Activated naive CD8-positive, alpha-beta T cell treated with anti-CD3 and anti-CD28 coated beads for 36 hours (primary cell): ENCODE data around the gene SIL1. TPM values are rescaled to one million over a fixed set of nuclear protein-coding genes. Genes with fewer than 3 reads are reported as not detected.

ENCODE experiments used
- DNase-seq: peaks from one replicate; pipeline ENCODE4 v3.0.0; 2021
- H3K27ac Mint-ChIP-seq: one replicate; pipeline ENCODE4 v1.8.0; 2022; ENCODE audit warnings: mild to moderate bottlenecking, moderate library complexity, mixed read lengths
- H3K27me3 Mint-ChIP-seq: one replicate; pipeline ENCODE4 v1.8.0; 2022; ENCODE audit warnings: mild to moderate bottlenecking, mixed read lengths
- H3K36me3 Mint-ChIP-seq: one replicate; pipeline ENCODE4 v1.8.0; 2021; ENCODE audit warnings: mild to moderate bottlenecking, mixed read lengths
- H3K4me1 Mint-ChIP-seq: one replicate; pipeline ENCODE4 v1.8.0; 2021; ENCODE audit warnings: mixed read lengths
- H3K4me3 Mint-ChIP-seq: one replicate; pipeline ENCODE4 v1.8.0; 2022; ENCODE audit warnings: mild to moderate bottlenecking, moderate library complexity, mixed read lengths
- H3K9me3 Mint-ChIP-seq: one replicate; pipeline ENCODE4 v1.8.0; 2022; ENCODE audit warnings: mixed read lengths
- total RNA-seq, 2 experiments: library from RNA; stranded (reverse); gene quantifications; one replicate each; pipeline ENCODE4 v1.2.3, GENCODE V29; 2021

The SIL1 gene
- total RNA-seq, 2 experiments from 2014 or later: 19.8 to 21.4 TPM

DNA sequence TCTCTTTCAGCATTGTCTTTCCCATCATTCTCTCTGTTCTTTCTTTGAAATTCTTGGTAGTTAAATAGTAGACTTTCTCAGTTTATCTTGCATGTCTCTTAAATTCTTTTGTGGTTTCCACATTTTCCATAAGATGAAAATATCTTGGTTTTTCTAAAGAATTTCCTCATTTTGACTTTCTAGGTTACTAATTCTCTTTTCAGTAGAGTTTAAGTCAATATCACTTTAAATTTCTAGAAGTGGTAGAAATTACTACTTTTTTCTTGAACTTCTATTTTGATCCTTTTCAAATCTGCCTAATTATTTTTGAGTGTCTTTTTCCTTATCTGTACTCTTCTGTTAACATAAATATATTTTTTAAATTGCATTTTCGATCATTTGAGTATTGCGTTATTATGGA is 299.4 kb downstream of the SIL1 start:
- Mint-ChIP-seq H3K4me3 (no peak overlapping the region), H3K9me3 (peaks cover 6% of the 10 kb centered on the region), H3K4me1 (peaks cover 13% of the 10 kb centered on the region)

DNA sequence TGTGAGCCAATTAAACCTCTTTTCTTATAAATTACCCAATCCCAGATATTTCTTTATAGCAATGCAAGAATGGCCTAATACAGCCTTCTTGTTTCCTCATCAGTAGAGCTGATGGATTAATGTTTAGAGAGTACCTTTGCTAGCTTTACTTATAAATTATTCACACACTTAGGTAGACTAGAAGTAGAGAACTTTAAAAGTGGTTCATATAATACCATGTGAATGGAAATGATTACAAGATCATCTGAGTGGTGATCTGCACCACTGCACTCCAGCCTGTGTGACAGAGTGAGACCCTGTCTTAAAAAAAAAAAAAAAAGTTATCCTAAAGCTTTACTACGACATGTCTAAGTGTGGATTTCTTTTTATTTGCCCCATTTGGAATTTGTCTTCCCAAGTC is 299.9 kb downstream of the SIL1 start:
- H3K36me3 Mint-ChIP-seq: peaks cover 7% of the 10 kb centered on the region

More for the DNA sequence above, 299.4 kb downstream of the SIL1 start:
- Mint-ChIP-seq H3K27me3 (peaks cover 30% of the 10 kb centered on the region), H3K36me3 (peaks cover 7% of the 10 kb centered on the region), H3K27ac (no peak overlapping the region)
- DNase-seq: no peak

More for the DNA sequence above, 299.9 kb downstream of the SIL1 start:
- Mint-ChIP-seq H3K27ac (no peak overlapping the region), H3K4me1 (peaks cover 13% of the 10 kb centered on the region), H3K27me3 (peaks cover 28% of the 10 kb centered on the region), H3K4me3 (no peak overlapping the region), H3K9me3 (peaks cover 6% of the 10 kb centered on the region)
- no peak for DNase-seq

Other genes with a start within 250 kb of the SIL1 start
- 100 to 1,000 TPM; 182 to 208 TPM for gene MATR3, start 95.4 kb upstream of the SIL1 start, total RNA-seq
- 10 to 100 TPM; 91.7 to 94.0 TPM for gene PAIP2, start 143.5 kb upstream of the SIL1 start, total RNA-seq
- not detected for gene SLC23A1, start 184.9 kb upstream of the SIL1 start, total RNA-seq
- gene MZB1, start 191.5 kb upstream of the SIL1 start, total RNA-seq: 10 to 100 TPM; 10.4 to 10.6 TPM
- gene PROB1, start 196.7 kb upstream of the SIL1 start, total RNA-seq: 1 to 10 TPM; 5.5 to 6.2 TPM
- 1 to 10 TPM; 2.2 to 4.0 TPM for gene SPATA24, start 205.7 kb upstream of the SIL1 start, total RNA-seq
- 10 to 100 TPM; 20.5 to 21.8 TPM for gene DNAJC18, start 241.2 kb upstream of the SIL1 start, total RNA-seq